KMS-11 (cell line): ENCODE results near the gene NBAS.

Experiments used
- H2AFZ ChIP-seq: fragments of 200-600 bp; sonication (generic); 2 replicates; pipeline ENCODE4 v1.6.1; 2016; ENCODE audit warnings: antibody characterized with exemption, mixed run types, low read depth
- H3K27ac ChIP-seq: fragments of 200-600 bp; sonication (generic); 2 replicates; pipeline ENCODE4 v1.6.1; 2016; ENCODE audit warnings: mild to moderate bottlenecking, mixed run types
- H3K27me3 ChIP-seq: fragments of 200-600 bp; sonication (generic); 2 replicates; pipeline ENCODE4 v1.6.1; 2017; ENCODE audit warnings: mild to moderate bottlenecking, low read depth, mixed run types, moderate library complexity; ENCODE audit not compliant: insufficient read depth
- H3K36me3 ChIP-seq: fragments of 200-600 bp; sonication (generic); 2 replicates; pipeline ENCODE4 v1.6.1; 2017; ENCODE audit warnings: mild to moderate bottlenecking, mixed run types; ENCODE audit not compliant: insufficient read depth
- H3K4me1 ChIP-seq: fragments of 200-600 bp; sonication (generic); 2 replicates; pipeline ENCODE4 v1.6.1; 2016; ENCODE audit warnings: mild to moderate bottlenecking, low read depth, mixed run types; ENCODE audit not compliant: poor library complexity, severe bottlenecking
- H3K4me2 ChIP-seq: fragments of 200-600 bp; sonication (generic); 2 replicates; pipeline ENCODE4 v1.7.0; 2016; ENCODE audit warnings: mild to moderate bottlenecking, mixed run types
- H3K4me3 ChIP-seq: fragments of 200-600 bp; sonication (generic); IDR thresholded peaks from 2 replicates; pipeline ENCODE4 v1.6.1; 2017; ENCODE audit warnings: low read depth, low read length, mixed read lengths; ENCODE audit not compliant: insufficient read depth
- H3K79me2 ChIP-seq: fragments of 200-600 bp; sonication (generic); 2 replicates; pipeline ENCODE4 v1.6.1; 2016; ENCODE audit warnings: low read depth, mixed run types; ENCODE audit not compliant: insufficient read depth
- H3K9ac ChIP-seq: fragments of 200-600 bp; sonication (generic); 2 replicates; pipeline ENCODE4 v1.6.1; 2016; ENCODE audit warnings: mild to moderate bottlenecking, mixed run types
- H4K20me1 ChIP-seq: fragments of 200-600 bp; sonication (generic); 2 replicates; pipeline ENCODE4 v1.6.1; 2016; ENCODE audit warnings: mild to moderate bottlenecking, mixed run types; ENCODE audit not compliant: insufficient read depth
- TF ChIP-seq, protein P1 (sequence below): fragments of 200-600 bp; sonication (generic); conservative IDR thresholded peaks from 2 replicates; pipeline ENCODE4 v1.6.1; 2017; ENCODE audit warnings: low read depth, mild to moderate bottlenecking, antibody characterized with exemption, low read length, moderate library complexity, mixed read lengths

The NBAS gene

DNA sequence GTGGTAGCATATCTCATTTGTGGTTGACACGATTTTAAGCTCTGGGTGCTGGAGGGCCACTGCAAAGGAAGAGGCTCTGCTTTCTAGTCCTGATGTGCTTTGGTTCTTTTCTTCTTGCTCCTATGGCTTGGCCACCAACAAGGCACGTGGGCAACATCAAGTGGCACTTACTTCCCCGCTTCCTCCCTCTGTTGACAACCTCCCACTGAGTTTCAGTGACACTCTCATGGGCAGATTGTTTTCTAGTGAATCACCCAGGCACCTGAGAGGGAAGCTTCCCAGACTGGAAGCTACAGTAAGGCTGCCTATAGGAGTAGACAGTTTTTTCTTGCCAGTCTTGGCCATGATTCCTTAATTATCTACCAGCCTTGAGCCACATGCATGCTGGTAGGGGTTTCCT lies 89.0 kb downstream of the NBAS start:
- Histone ChIP-seq H3K4me2 (no peak overlapping the region), H3K79me2 (no peaks in the 10 kb centered on the region), H3K4me3 (no peak overlapping the region), H3K9ac (no peak overlapping the region), H3K27me3 (no peaks in the 10 kb centered on the region), H3K36me3 (no peaks in the 10 kb centered on the region), H3K4me1 (no peaks in the 10 kb centered on the region), H3K27ac (no peak overlapping the region), H2AFZ (no peak overlapping the region), H4K20me1 (no peaks in the 10 kb centered on the region)
- TF ChIP-seq, protein P1, sequence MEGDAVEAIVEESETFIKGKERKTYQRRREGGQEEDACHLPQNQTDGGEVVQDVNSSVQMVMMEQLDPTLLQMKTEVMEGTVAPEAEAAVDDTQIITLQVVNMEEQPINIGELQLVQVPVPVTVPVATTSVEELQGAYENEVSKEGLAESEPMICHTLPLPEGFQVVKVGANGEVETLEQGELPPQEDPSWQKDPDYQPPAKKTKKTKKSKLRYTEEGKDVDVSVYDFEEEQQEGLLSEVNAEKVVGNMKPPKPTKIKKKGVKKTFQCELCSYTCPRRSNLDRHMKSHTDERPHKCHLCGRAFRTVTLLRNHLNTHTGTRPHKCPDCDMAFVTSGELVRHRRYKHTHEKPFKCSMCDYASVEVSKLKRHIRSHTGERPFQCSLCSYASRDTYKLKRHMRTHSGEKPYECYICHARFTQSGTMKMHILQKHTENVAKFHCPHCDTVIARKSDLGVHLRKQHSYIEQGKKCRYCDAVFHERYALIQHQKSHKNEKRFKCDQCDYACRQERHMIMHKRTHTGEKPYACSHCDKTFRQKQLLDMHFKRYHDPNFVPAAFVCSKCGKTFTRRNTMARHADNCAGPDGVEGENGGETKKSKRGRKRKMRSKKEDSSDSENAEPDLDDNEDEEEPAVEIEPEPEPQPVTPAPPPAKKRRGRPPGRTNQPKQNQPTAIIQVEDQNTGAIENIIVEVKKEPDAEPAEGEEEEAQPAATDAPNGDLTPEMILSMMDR, result no peak

DNA sequence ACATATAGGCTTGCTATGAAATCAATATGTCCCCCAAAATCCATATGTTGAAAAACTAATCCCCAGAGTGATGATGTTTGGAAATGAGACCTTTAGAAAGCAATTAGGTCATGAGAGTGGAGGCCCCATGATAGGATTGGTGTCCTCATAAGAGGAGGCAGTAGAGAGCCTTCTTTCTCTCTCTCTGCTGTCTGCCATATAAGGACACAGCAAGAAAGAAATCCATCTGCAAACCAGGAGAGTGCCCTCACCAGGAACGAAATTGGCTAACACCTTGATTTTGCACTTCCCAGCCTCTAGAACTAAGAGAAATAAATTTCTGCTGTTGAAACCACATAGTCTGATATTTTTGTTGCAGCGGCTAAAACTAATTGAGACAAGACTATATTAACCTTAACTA lies 89.5 kb downstream of the NBAS start:
- Histone ChIP-seq H3K27ac (no peak overlapping the region), H3K27me3 (no peaks in the 10 kb centered on the region), H3K4me1 (no peaks in the 10 kb centered on the region), H3K36me3 (no peaks in the 10 kb centered on the region), H3K9ac (no peak overlapping the region), H3K4me3 (no peak overlapping the region), H2AFZ (no peak overlapping the region), H4K20me1 (no peaks in the 10 kb centered on the region), H3K4me2 (no peak overlapping the region), H3K79me2 (no peaks in the 10 kb centered on the region)
- TF ChIP-seq, protein P1, result no peak

DNA sequence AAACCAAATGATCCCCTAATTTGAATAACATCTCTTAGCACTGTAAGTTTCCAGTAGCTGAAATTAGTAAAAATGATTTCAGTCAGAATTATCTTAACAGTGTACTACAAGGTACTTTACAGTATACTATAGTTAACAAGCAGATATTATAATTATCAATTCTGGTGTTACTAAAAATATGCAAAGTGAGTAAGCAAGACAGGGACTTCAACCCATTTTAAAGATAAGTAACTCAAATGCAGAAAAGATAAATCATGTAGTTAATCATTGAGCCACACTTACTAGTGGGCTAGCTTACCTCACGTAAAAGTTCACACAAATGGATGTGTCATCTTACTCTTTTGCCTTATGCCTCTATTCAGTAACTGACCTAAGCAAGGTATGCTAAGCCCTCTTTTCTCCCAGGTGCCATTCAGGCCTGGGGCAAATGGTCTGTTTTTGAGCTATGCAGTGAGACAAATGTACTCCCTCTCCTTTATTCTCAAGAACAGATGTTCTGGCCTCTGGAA lies 101.0 kb downstream of the NBAS start:
- no peak overlapping the region for H2AFZ ChIP-seq
- no peaks in the 10 kb centered on the region for H3K36me3 ChIP-seq
- H3K79me2 ChIP-seq, result no peaks in the 10 kb centered on the region
- no peak overlapping the region for H3K4me3 ChIP-seq
- no peak overlapping the region for H3K27ac ChIP-seq
- H3K4me1 ChIP-seq, result no peaks in the 10 kb centered on the region
- H3K4me2 ChIP-seq, result no peak overlapping the region
- no peaks in the 10 kb centered on the region for H4K20me1 ChIP-seq
- no peaks in the 10 kb centered on the region for H3K27me3 ChIP-seq
- TF ChIP-seq, protein P1, result no peak
- no peak overlapping the region for H3K9ac ChIP-seq

DNA sequence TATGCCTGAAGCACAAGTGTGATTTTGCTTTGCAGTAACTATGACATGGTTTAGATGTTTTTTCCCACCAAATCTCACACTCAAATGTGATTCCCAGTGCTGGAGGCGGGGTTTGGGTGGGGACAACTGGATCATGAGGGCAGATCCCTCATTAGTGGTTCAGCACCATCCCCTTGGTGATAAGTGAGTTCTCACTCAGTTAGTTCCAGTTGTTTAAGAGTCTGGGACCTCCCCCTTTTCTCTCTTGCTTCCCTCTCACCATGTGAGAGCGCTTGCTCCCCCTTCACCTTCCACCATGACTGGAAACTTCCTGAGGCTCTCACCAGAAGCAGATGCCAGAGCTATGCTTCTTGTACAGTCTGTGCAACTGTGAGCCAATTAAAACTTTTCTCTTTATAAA lies 102.9 kb downstream of the NBAS start:
- no peaks in the 10 kb centered on the region for H4K20me1 ChIP-seq
- no peaks in the 10 kb centered on the region for H3K4me1 ChIP-seq
- no peaks in the 10 kb centered on the region for H3K36me3 ChIP-seq
- H2AFZ ChIP-seq, result no peak overlapping the region
- H3K9ac ChIP-seq, result no peak overlapping the region
- H3K4me2 ChIP-seq, result no peak overlapping the region
- no peak overlapping the region for H3K27ac ChIP-seq
- H3K4me3 ChIP-seq, result no peak overlapping the region
- H3K27me3 ChIP-seq, result no peaks in the 10 kb centered on the region
- H3K79me2 ChIP-seq, result no peaks in the 10 kb centered on the region
- TF ChIP-seq, protein P1, result no peak

DNA sequence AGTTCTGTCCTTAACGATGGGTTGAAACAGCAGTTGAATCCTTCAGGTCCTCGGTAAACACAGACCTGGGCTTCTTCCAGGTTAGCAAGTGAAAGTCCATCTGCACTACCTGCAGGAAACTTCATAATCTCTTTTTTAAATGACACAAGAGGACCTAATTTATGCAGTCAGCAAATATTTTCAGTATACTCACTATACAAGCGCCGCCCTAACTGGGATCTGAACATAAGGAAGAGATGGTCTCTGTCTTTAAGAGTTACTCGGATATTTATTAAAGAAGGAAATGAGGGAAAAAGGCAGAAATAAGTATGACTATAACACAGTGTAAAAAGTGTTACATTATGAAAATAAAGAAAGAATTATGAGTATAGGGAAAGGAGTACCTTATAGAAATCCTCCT lies 103.3 kb downstream of the NBAS start:
- H3K27ac ChIP-seq, result no peak overlapping the region
- H3K27me3 ChIP-seq, result no peaks in the 10 kb centered on the region
- H3K4me3 ChIP-seq, result no peak overlapping the region
- H3K9ac ChIP-seq, result no peak overlapping the region
- no peaks in the 10 kb centered on the region for H3K4me1 ChIP-seq
- TF ChIP-seq, protein P1, result no peak
- no peaks in the 10 kb centered on the region for H4K20me1 ChIP-seq
- no peak overlapping the region for H3K4me2 ChIP-seq
- no peaks in the 10 kb centered on the region for H3K79me2 ChIP-seq
- no peaks in the 10 kb centered on the region for H3K36me3 ChIP-seq
- H2AFZ ChIP-seq, result no peak overlapping the region
